Measurements from ENCODE around the gene IFIT2. TPM values are rescaled to one million over a fixed set of nuclear protein-coding genes. Genes with fewer than 3 reads are reported as not detected.
"Not testable (repeated sequence)": the region's sequence is repeated elsewhere in the genome, so short reads cannot be mapped to it uniquely, and the experiment has no call there.

Gene IFIT2
- total RNA-seq, 2 experiments from 2014 or later = 39.2 to 41.6 TPM

DNA sequence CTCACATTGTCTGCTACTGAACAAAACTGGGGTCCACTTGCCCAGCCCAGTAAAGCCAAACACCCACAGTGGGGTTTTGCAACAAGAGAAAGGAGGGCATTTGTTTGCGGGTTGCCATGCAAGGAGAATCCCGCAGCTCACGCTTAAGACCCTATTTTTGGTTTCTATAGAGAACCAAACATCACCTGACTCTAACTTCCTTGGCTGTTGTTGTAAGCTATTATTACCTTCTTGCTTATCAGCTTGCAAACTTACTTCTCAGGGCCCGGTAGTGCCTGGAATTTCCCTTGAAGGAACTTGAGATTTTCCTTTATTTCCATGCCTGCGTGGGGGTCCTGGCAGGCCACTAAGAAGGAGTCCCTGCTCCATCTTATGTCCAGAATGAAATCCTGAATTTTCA lies 46.6 kb downstream of the IFIT2 start:
- intact Hi-C loops (cut with micrococcal nuclease) = no loop called here
- DNase-seq = no peak
- H3K9me3 Mint-ChIP-seq = no peaks in the 10 kb centered on the region
- no peak overlapping the region for H3K4me3 Mint-ChIP-seq
- ChIA-PET POLR2A (interaction anchor here (0.5 kb wide), 1 partner anchor 41 kb away, joined by 3 read pairs; no protein-coding TSS in a partner anchor), CTCF (no interaction called here)
- TF ChIP-seq, protein P1, sequence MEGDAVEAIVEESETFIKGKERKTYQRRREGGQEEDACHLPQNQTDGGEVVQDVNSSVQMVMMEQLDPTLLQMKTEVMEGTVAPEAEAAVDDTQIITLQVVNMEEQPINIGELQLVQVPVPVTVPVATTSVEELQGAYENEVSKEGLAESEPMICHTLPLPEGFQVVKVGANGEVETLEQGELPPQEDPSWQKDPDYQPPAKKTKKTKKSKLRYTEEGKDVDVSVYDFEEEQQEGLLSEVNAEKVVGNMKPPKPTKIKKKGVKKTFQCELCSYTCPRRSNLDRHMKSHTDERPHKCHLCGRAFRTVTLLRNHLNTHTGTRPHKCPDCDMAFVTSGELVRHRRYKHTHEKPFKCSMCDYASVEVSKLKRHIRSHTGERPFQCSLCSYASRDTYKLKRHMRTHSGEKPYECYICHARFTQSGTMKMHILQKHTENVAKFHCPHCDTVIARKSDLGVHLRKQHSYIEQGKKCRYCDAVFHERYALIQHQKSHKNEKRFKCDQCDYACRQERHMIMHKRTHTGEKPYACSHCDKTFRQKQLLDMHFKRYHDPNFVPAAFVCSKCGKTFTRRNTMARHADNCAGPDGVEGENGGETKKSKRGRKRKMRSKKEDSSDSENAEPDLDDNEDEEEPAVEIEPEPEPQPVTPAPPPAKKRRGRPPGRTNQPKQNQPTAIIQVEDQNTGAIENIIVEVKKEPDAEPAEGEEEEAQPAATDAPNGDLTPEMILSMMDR (IDR thresholded peaks at IDR 0.05) = no peak
- peaks cover 15% of the 10 kb centered on the region for H3K4me1 Mint-ChIP-seq (ENCODE audit: low read depth)
- H3K27me3 Mint-ChIP-seq = peaks cover 30% of the 10 kb centered on the region
- ATAC-seq = no peak
- H3K27ac Mint-ChIP-seq = no peak overlapping the region
- no peaks in the 10 kb centered on the region for H3K36me3 Mint-ChIP-seq (ENCODE audit: low read depth)

DNA sequence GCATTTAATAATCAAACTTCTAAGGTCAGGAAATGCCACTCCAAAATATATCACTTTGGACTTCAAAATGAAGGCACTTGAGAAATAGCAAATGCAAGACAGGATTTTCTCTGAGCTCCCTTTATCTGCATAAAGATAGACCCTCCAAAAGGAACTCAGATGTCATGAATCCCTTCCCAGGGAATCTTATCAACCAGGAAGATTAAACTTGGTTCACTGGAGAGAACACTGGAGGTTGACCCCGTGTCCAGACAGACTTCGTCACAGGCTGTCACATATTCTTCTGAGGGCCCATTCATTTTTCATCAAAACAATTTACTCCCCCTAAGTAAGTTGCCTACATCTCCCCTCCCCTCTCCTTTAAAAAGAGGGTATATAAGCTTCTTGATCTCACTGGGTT lies 47.1 kb downstream of the IFIT2 start:
- CTCF ChIA-PET = no interaction called here
- Mint-ChIP-seq H3K4me1 (ENCODE audit: low read depth) (peaks cover 15% of the 10 kb centered on the region), H3K27me3 (peaks cover 30% of the 10 kb centered on the region), H3K27ac (no peak overlapping the region), H3K9me3 (peaks cover 2% of the 10 kb centered on the region), H3K36me3 (ENCODE audit: low read depth) (no peaks in the 10 kb centered on the region), H3K4me3 (no peak overlapping the region)
- POLR2A ChIA-PET = interaction anchor here (0.5 kb wide), 1 partner anchor 41 kb away, joined by 3 read pairs; no protein-coding TSS in a partner anchor
- intact Hi-C loops (cut with micrococcal nuclease) = no loop called here
- DNase-seq (no peak), ATAC-seq (no peak)
- TF ChIP-seq, protein P1 (IDR thresholded peaks at IDR 0.05) = no peak

DNA sequence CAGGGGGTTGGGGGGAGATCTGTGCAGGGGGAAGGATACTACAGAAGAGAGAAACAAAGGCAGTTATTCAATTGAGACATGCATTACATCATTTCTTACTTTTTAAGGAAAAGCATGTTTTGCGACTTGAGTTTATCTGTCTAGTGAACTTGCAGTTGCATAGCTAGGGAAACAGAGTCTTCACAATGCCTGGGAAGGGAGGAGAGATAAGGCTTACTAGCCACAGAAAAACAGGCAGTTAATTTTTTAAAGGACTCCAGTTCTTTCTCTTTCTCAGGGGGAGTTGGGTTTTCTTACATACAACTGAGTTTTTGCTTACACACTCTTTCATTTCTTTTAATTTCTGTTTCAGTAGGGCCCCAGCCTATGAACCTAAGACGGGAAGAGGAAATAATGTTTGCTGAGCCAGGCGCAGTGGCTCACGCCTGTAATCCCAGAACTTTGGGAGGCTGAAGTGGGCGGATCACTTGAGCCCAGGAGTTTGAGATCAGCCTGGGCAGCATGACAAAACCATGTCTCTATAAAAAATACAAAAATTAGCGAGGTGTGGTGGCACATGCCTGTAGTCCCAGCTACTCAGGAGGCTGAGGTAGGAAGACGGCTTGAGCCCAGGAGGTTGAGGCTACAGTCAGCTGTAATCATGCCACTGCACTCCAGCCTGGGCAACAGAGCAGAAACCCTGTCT lies 48.9 kb downstream of the IFIT2 start:
- ATAC-seq, POLR2A ChIA-PET, H3K27ac Mint-ChIP-seq: not testable (repeated sequence)

DNA sequence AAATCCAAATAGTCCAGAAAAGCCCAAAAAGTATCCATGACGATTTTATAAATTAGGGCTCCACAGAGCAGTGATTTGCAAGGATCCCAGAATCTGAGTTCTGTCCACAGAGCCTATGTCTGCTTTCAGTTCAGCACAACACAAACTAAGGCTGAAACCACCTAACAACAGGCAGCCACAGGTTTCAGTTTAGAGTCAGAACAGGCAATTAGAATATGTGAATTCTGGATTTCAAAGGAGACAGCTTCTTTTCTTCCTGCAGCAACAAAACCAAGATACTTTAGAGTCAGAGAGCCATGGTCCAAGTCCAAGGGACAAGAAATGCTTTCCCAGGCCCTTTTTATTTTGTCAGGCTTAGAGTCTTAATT lies 49.5 kb downstream of the IFIT2 start:
- Mint-ChIP-seq H3K27ac (no peak overlapping the region), H3K4me3 (no peak overlapping the region), H3K4me1 (ENCODE audit: low read depth) (peaks cover 17% of the 10 kb centered on the region), H3K36me3 (ENCODE audit: low read depth) (no peaks in the 10 kb centered on the region), H3K27me3 (peaks cover 29% of the 10 kb centered on the region), H3K9me3 (peaks cover 3% of the 10 kb centered on the region)
- ATAC-seq (peak; percentile 70), DNase-seq (peak; percentile 34)
- ChIA-PET CTCF (interaction anchor here (1.6 kb wide), 1 partner anchor 18 kb away, joined by 4 read pairs; no protein-coding TSS in a partner anchor), POLR2A (no interaction called here)
- TF ChIP-seq, protein P1 (IDR thresholded peaks at IDR 0.05) = no peak
- intact Hi-C loops (cut with micrococcal nuclease) = no loop called here

More for the DNA sequence above, 48.9 kb downstream of the IFIT2 start:
- H3K4me3 Mint-ChIP-seq; H3K9me3 Mint-ChIP-seq; intact Hi-C loops (cut with micrococcal nuclease); H3K36me3 Mint-ChIP-seq (ENCODE audit: low read depth); DNase-seq: not testable (repeated sequence)
- Mint-ChIP-seq H3K27me3 (peaks cover 29% of the 10 kb centered on the region), H3K4me1 (ENCODE audit: low read depth) (peaks cover 15% of the 10 kb centered on the region)
- CTCF ChIA-PET = interaction anchor here (1.6 kb wide), 1 partner anchor 19 kb away, joined by 4 read pairs; no protein-coding TSS in a partner anchor

DNA sequence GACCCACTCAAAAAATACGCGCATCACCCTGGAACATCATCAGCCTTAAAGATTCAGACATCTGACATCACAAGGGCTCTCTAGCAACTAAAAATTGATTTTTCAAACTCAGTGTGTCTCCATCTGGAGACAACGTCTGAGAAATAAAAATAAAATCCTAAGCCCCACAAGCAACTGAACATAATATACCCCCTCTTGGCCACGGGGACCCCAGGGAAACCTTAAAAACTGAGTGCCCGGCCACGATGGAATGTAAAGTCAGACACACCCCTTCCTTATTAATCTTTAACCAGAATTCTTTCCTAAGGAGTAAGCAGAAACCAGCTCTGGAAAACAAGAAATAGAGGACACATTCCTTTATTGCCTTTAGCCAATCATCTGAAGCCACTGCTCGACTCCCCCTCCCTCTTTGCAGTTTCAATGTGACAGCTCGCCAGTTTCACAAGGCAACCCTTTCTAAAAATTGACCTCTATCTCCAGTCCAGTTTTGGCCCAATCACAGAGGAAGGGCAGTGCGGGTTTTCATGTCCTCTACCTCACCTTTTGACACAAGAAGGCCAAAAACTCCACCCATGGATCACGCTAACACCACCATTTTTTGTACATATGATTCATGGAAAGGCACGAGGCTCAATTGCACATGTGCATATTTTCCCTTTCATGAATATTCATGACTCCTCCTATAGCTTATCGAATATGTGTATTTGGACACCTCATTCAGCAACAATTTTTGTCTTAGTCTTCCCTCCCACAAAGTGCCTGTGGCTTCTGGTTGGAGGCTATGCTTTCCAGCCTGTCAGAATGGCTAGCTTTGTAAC lies 50.1 kb downstream of the IFIT2 start:
- ChIA-PET POLR2A (no interaction called here), CTCF (interaction anchor here (0.8 to 1.6 kb wide), 2 partner anchors 18 to 50 kb away, joined by 3 to 4 read pairs; partner anchors contain the start of gene IFIT2)
- H3K9me3 Mint-ChIP-seq = peaks cover 3% of the 10 kb centered on the region
- intact Hi-C loops (cut with micrococcal nuclease) = no loop called here
- TF ChIP-seq, protein P1 (IDR thresholded peaks at IDR 0.05) = no peak
- H3K27ac Mint-ChIP-seq = no peak overlapping the region
- peaks cover 26% of the 10 kb centered on the region for H3K27me3 Mint-ChIP-seq
- H3K4me3 Mint-ChIP-seq = no peak overlapping the region
- ATAC-seq (no peak), DNase-seq (no peak)
- no peaks in the 10 kb centered on the region for H3K36me3 Mint-ChIP-seq (ENCODE audit: low read depth)
- peaks cover 17% of the 10 kb centered on the region for H3K4me1 Mint-ChIP-seq (ENCODE audit: low read depth)

All from activated CD8-positive, alpha-beta T cell treated with anti-CD3 and anti-CD28 coated beads for 36 hours (primary cell).